OCI-LY7 (cell line): ENCODE measurements around the gene TYW1.
"Not testable (repeated sequence)": the region's sequence is repeated elsewhere in the genome, so short reads cannot be mapped to it uniquely, and the experiment has no call there.

Experiments
- EZH2phosphoT487 ChIP-seq: fragments of 200-600 bp; sonication (generic); IDR thresholded peaks from 2 replicates; pipeline ENCODE4 v1.6.1; 2018; ENCODE audit warnings: low read depth, borderline replicate concordance, mild to moderate bottlenecking, mixed run types, antibody characterized with exemption, low read length, moderate library complexity, mixed read lengths
- TF ChIP-seq, protein P1 (sequence below): fragments of 200-600 bp; sonication (generic); conservative IDR thresholded peaks from 2 replicates; pipeline ENCODE4 v1.5.1; 2014; ENCODE audit warnings: mild to moderate bottlenecking, antibody characterized with exemption, low read length, moderate library complexity, mixed read lengths

- TF ChIP-seq, protein P1, sequence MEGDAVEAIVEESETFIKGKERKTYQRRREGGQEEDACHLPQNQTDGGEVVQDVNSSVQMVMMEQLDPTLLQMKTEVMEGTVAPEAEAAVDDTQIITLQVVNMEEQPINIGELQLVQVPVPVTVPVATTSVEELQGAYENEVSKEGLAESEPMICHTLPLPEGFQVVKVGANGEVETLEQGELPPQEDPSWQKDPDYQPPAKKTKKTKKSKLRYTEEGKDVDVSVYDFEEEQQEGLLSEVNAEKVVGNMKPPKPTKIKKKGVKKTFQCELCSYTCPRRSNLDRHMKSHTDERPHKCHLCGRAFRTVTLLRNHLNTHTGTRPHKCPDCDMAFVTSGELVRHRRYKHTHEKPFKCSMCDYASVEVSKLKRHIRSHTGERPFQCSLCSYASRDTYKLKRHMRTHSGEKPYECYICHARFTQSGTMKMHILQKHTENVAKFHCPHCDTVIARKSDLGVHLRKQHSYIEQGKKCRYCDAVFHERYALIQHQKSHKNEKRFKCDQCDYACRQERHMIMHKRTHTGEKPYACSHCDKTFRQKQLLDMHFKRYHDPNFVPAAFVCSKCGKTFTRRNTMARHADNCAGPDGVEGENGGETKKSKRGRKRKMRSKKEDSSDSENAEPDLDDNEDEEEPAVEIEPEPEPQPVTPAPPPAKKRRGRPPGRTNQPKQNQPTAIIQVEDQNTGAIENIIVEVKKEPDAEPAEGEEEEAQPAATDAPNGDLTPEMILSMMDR = not testable (repeated sequence)
- not testable (repeated sequence) for TF ChIP-seq EZH2phosphoT487
Observed at GRCh38 chr7:67229018-67229417, 232.4 kb downstream of the TYW1 start.
